Neural progenitor cell (in vitro differentiated cells): ENCODE results near the gene ANKRD1. TPM values are rescaled to one million over a fixed set of nuclear protein-coding genes. Genes with fewer than 3 reads are reported as not detected.

Experiments
- DNase-seq: peaks from one replicate; pipeline ENCODE4 v3.0.0-alpha.2; 2016; ENCODE audit warnings: low spot score
- H2AFZ ChIP-seq: fragments of 200-600 bp; sonication (generic); replicated peaks from 2 replicates; pipeline ENCODE4 v1.6.1; 2016; ENCODE audit warnings: antibody characterized with exemption
- H3F3A ChIP-seq: fragments of 200-600 bp; sonication (generic); 2 replicates; pipeline ENCODE4 v1.6.1; 2016; ENCODE audit warnings: antibody characterized with exemption, low read depth
- H3K27ac ChIP-seq: fragments of 200-600 bp; sonication (generic); 2 replicates; pipeline ENCODE4 v1.5.1; 2016; ENCODE audit warnings: mild to moderate bottlenecking
- H3K27me3 ChIP-seq: fragments of 200-600 bp; sonication (generic); 2 replicates; pipeline ENCODE4 v1.6.1; 2016; ENCODE audit warnings: mild to moderate bottlenecking, moderate library complexity
- H3K36me3 ChIP-seq: fragments of 200-600 bp; sonication (generic); 2 replicates; pipeline ENCODE4 v1.5.1; 2016
- H3K4me1 ChIP-seq: fragments of 200-600 bp; sonication (generic); 2 replicates; pipeline ENCODE4 v1.6.1; 2016; ENCODE audit warnings: mixed run types
- H3K4me2 ChIP-seq: fragments of 200-600 bp; sonication (generic); 2 replicates; pipeline ENCODE4 v1.6.1; 2016
- H3K4me3 ChIP-seq: fragments of 200-600 bp; sonication (generic); 2 replicates; pipeline ENCODE4 v1.5.1; 2016
- H3K79me2 ChIP-seq: fragments of 200-600 bp; sonication (generic); 2 replicates; pipeline ENCODE4 v1.6.1; 2016; ENCODE audit warnings: low read depth
- H3K9ac ChIP-seq: fragments of 200-600 bp; sonication (generic); 2 replicates; pipeline ENCODE4 v1.6.1; 2016
- H3K9me3 ChIP-seq: fragments of 200-600 bp; sonication (generic); 2 replicates; pipeline ENCODE4 v1.5.1; 2016; ENCODE audit warnings: low read depth
- H4K20me1 ChIP-seq: fragments of 200-600 bp; sonication (generic); 2 replicates; pipeline ENCODE4 v1.6.1; 2016; ENCODE audit warnings: low read depth
- H3K27ac Mint-ChIP-seq: 3 replicates; pipeline ENCODE4 v1.8.0; 2021; ENCODE audit warnings: mixed read lengths
- H3K27me3 Mint-ChIP-seq: 2 replicates; pipeline ENCODE4 v1.8.0; 2022; ENCODE audit warnings: low read depth, mild to moderate bottlenecking, inconsistent platforms, moderate library complexity, mixed read lengths; ENCODE audit not compliant: insufficient read depth
- H3K36me3 Mint-ChIP-seq: 3 replicates; pipeline ENCODE4 v1.8.0; 2021; ENCODE audit warnings: mixed read lengths
- H3K4me1 Mint-ChIP-seq: 3 replicates; pipeline ENCODE4 v1.8.0; 2021; ENCODE audit warnings: mixed read lengths
- H3K4me3 Mint-ChIP-seq: 3 replicates; pipeline ENCODE4 v1.8.0; 2021; ENCODE audit warnings: mild to moderate bottlenecking, moderate library complexity, mixed read lengths
- H3K9me3 Mint-ChIP-seq: 3 replicates; pipeline ENCODE4 v1.8.0; 2020; ENCODE audit warnings: mixed read lengths
- EZH2 ChIP-seq: fragments of 200-600 bp; sonication (generic); IDR thresholded peaks from 2 replicates; pipeline ENCODE4 v1.6.1; 2017; ENCODE audit warnings: antibody characterized with exemption, mild to moderate bottlenecking, moderate library complexity
- EZH2phosphoT487 ChIP-seq: fragments of 200-600 bp; sonication (generic); IDR thresholded peaks from 2 replicates; pipeline ENCODE4 v1.6.1; 2017; ENCODE audit warnings: antibody characterized with exemption
- total RNA-seq: library from RNA; depleted of rRNA; stranded (reverse); fragments of >200 nt; gene quantifications from 2 replicates; pipeline ENCODE4 v1.2.3, GENCODE V29; 2015; ENCODE audit warnings: low replicate concordance
- TF ChIP-seq, protein P1 (sequence below): fragments of 200-600 bp; sonication (generic); IDR thresholded peaks from 2 replicates; pipeline ENCODE4 v1.5.1; 2017; ENCODE audit warnings: antibody characterized with exemption, mild to moderate bottlenecking

ANKRD1 gene
- total RNA-seq, 1 donor from 2014 or later, result 1.2 TPM

GRCh38 chr10:90968328-90969081, 47.6 kb upstream of the ANKRD1 start:
- H3K27me3 Mint-ChIP-seq, result peaks cover 3% of the 10 kb centered on the region

GRCh38 chr10:90967865-90968264, 47.0 kb upstream of the ANKRD1 start:
- no peak overlapping the region for H3K9ac ChIP-seq
- no peaks in the 10 kb centered on the region for H3K4me1 ChIP-seq
- H3K27me3 ChIP-seq, result no peaks in the 10 kb centered on the region
- Mint-ChIP-seq H3K9me3 (no peaks in the 10 kb centered on the region), H3K4me3 (no peak overlapping the region), H3K27ac (no peak overlapping the region), H3K36me3 (no peaks in the 10 kb centered on the region), H3K4me1 (no peaks in the 10 kb centered on the region), H3K27me3 (peaks cover 3% of the 10 kb centered on the region)
- DNase-seq, result no peak
- H3K79me2 ChIP-seq, result no peaks in the 10 kb centered on the region
- TF ChIP-seq EZH2 (no peak), EZH2phosphoT487 (no peak)
- TF ChIP-seq, protein P1, sequence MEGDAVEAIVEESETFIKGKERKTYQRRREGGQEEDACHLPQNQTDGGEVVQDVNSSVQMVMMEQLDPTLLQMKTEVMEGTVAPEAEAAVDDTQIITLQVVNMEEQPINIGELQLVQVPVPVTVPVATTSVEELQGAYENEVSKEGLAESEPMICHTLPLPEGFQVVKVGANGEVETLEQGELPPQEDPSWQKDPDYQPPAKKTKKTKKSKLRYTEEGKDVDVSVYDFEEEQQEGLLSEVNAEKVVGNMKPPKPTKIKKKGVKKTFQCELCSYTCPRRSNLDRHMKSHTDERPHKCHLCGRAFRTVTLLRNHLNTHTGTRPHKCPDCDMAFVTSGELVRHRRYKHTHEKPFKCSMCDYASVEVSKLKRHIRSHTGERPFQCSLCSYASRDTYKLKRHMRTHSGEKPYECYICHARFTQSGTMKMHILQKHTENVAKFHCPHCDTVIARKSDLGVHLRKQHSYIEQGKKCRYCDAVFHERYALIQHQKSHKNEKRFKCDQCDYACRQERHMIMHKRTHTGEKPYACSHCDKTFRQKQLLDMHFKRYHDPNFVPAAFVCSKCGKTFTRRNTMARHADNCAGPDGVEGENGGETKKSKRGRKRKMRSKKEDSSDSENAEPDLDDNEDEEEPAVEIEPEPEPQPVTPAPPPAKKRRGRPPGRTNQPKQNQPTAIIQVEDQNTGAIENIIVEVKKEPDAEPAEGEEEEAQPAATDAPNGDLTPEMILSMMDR, result no peak
- no peak overlapping the region for H2AFZ ChIP-seq
- no peaks in the 10 kb centered on the region for H3K36me3 ChIP-seq
- no peaks in the 10 kb centered on the region for H3F3A ChIP-seq
- H4K20me1 ChIP-seq, result no peaks in the 10 kb centered on the region
- no peak overlapping the region for H3K4me2 ChIP-seq
- no peak overlapping the region for H3K27ac ChIP-seq
- H3K4me3 ChIP-seq, result no peak overlapping the region
- no peaks in the 10 kb centered on the region for H3K9me3 ChIP-seq

More at GRCh38 chr10:90968328-90969081, 47.6 kb upstream of the ANKRD1 start:
- Histone ChIP-seq H3K27me3 (no peaks in the 10 kb centered on the region), H3K4me1 (no peaks in the 10 kb centered on the region), H3K4me3 (no peak overlapping the region), H3K79me2 (no peaks in the 10 kb centered on the region), H2AFZ (peak overlapping the region; percentile 52), H3K36me3 (no peaks in the 10 kb centered on the region), H3K9ac (no peak overlapping the region), H3K27ac (no peak overlapping the region), H3F3A (no peaks in the 10 kb centered on the region), H4K20me1 (no peaks in the 10 kb centered on the region), H3K4me2 (no peak overlapping the region), H3K9me3 (no peaks in the 10 kb centered on the region)
- no peak for TF ChIP-seq EZH2phosphoT487
- no peak for TF ChIP-seq EZH2
- TF ChIP-seq, protein P1, result no peak
- DNase-seq, result no peak
- Mint-ChIP-seq H3K36me3 (no peaks in the 10 kb centered on the region), H3K27ac (no peak overlapping the region), H3K9me3 (no peaks in the 10 kb centered on the region), H3K4me3 (no peak overlapping the region), H3K4me1 (no peaks in the 10 kb centered on the region)

- no peaks in the 10 kb centered on the region for H3K9me3 Mint-ChIP-seq
These were observed 45.3 kb upstream of the ANKRD1 start for GRCh38 chr10:90966146-90966545.

More at GRCh38 chr10:90966146-90966545, 45.3 kb upstream of the ANKRD1 start:
- Histone ChIP-seq H3K4me2 (no peak overlapping the region), H3F3A (no peaks in the 10 kb centered on the region), H3K36me3 (no peaks in the 10 kb centered on the region), H3K4me3 (no peak overlapping the region), H3K27me3 (no peaks in the 10 kb centered on the region), H3K4me1 (no peaks in the 10 kb centered on the region), H3K79me2 (no peaks in the 10 kb centered on the region), H4K20me1 (no peaks in the 10 kb centered on the region), H3K9me3 (no peaks in the 10 kb centered on the region), H3K27ac (no peak overlapping the region), H2AFZ (no peak overlapping the region), H3K9ac (no peak overlapping the region)
- H3K27ac Mint-ChIP-seq, result no peak overlapping the region
- TF ChIP-seq EZH2phosphoT487 (no peak), EZH2 (no peak)
- TF ChIP-seq, protein P1, result no peak
- no peak for DNase-seq
- no peak overlapping the region for H3K4me3 Mint-ChIP-seq
- no peaks in the 10 kb centered on the region for H3K4me1 Mint-ChIP-seq
- H3K36me3 Mint-ChIP-seq, result no peaks in the 10 kb centered on the region
- H3K27me3 Mint-ChIP-seq, result peaks cover 3% of the 10 kb centered on the region
